Subcutaneous adipose tissue (tissue), 4 donors: ENCODE results near the gene GDNF. TPM values are rescaled to one million over a fixed set of nuclear protein-coding genes. Genes with fewer than 3 reads are reported as not detected.

Source experiments
- total RNA-seq, 4 donors: library from RNA; depleted of rRNA; stranded (reverse); fragments of >200 nt; gene quantifications; one replicate each; pipeline ENCODE4 v1.1.0, GENCODE V29; 2016
- TF ChIP-seq, protein P1 (sequence below): fragments of 450-650 bp; IDR thresholded peaks from one replicate; pipeline ENCODE4 v1.5.1; 2016; ENCODE audit warnings: low read depth, mild to moderate bottlenecking, control low read depth, antibody characterized with exemption, moderate library complexity

GDNF gene
- total RNA-seq, 4 donors from 2014 or later: 0.17 TPM; not detected in 3

DNA sequence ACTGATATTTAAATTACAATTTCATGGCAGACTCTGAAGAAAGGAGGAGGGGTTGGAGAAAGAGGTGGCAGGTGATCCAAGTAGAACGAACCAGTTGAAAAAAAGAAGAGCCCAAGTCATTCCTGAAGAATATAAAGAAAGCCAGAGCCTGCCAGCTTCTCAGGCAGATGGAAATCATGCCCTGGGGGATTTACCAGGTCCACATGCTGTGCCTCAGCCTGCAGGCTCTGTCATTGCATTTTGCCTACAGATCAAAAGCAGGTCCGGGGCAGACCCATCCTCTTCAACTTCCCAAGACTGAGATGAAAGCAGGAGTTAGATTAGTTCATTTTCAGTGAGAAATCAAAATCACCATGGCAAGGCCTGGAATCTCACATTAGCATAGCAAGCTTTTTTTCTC lies 48.5 kb downstream of the GDNF start:
- TF ChIP-seq, protein P1, sequence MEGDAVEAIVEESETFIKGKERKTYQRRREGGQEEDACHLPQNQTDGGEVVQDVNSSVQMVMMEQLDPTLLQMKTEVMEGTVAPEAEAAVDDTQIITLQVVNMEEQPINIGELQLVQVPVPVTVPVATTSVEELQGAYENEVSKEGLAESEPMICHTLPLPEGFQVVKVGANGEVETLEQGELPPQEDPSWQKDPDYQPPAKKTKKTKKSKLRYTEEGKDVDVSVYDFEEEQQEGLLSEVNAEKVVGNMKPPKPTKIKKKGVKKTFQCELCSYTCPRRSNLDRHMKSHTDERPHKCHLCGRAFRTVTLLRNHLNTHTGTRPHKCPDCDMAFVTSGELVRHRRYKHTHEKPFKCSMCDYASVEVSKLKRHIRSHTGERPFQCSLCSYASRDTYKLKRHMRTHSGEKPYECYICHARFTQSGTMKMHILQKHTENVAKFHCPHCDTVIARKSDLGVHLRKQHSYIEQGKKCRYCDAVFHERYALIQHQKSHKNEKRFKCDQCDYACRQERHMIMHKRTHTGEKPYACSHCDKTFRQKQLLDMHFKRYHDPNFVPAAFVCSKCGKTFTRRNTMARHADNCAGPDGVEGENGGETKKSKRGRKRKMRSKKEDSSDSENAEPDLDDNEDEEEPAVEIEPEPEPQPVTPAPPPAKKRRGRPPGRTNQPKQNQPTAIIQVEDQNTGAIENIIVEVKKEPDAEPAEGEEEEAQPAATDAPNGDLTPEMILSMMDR: no peak

DNA sequence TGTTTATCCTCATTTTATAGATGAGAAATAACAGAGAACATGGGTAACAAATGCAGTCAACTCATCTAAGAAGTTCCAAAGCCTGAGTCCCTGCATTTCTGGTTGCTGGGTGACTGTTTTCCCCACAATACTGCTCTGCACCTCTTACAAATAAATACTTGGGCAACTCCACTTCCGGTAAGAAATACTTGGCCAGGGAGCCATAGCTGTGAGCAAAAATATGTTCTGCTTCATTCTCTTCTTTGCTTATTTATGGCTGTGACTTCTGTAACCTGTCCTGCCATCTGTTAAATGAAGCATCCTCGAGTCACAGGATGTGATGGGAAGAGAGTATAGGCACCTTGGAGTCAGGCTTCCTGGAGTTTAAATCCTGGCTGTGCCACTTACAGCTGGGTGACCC lies 49.9 kb downstream of the GDNF start:
- TF ChIP-seq, protein P1: no peak

DNA sequence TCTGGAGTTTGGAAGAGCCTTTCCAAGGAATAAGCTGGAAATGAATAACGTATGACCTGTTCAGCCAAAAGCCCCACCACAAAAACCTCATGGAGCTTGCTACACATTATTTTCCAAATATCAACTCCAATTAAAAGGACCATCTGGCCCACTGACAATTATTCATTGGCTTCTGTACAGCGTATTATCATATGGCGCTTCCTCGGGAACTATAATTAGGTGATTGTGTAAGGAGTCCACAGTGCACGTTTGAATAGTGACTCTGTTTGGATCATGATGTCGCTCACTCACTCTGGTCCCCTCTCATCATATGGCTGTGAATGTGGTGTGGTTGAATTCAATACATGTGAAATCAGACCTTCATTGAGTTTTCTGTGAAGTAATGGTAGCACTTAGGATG lies 52.1 kb downstream of the GDNF start:
- TF ChIP-seq, protein P1: no peak

DNA sequence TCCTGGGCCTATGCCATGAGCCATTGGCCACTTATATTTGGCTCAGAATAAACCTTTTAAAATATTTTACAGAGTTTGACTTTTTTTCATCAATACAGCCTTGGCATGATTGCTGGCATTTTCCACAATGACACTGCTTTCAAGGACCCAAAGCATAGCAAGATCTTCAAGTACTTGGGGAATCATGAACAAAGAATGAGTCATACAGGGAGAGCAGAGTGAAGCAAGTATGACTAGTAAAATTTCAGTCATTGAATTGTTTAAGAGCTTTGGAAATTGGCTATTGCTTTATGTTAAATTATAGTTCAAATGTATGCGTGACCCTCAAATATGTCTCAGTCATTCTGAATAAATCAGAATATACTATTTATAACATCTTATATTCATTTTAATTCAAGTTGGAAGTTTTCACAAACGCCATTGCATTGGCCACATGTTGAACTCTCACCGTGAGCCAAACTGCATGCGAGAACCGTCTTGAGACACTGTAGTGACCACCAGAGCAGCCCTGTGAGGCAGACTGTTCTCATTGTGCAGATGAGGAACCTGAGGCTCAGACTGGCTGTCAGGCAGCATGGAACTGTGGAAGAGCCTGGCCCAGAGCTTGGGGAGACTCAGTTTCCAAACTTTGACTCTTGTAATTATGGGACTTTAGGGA lies 52.9 kb downstream of the GDNF start:
- TF ChIP-seq, protein P1: no peak

DNA sequence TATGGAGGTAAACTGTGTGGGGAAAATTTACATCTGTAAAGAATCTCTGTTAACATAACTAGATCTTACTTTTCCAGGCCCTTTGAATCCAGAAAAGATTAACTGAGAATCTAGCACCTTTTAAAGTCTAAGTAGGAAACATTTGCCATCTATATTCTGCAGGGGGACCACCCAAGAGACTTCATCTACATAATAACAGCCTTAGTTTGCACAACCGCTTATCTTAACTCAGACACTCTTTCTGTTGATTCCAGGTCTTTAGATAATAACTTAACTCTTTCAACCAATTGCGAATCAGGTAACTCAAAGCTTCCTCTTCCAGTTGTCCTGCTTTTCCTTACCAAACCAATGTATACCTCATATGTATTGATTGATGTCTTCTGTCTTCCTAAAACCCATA lies 53.4 kb downstream of the GDNF start:
- TF ChIP-seq, protein P1: no peak

DNA sequence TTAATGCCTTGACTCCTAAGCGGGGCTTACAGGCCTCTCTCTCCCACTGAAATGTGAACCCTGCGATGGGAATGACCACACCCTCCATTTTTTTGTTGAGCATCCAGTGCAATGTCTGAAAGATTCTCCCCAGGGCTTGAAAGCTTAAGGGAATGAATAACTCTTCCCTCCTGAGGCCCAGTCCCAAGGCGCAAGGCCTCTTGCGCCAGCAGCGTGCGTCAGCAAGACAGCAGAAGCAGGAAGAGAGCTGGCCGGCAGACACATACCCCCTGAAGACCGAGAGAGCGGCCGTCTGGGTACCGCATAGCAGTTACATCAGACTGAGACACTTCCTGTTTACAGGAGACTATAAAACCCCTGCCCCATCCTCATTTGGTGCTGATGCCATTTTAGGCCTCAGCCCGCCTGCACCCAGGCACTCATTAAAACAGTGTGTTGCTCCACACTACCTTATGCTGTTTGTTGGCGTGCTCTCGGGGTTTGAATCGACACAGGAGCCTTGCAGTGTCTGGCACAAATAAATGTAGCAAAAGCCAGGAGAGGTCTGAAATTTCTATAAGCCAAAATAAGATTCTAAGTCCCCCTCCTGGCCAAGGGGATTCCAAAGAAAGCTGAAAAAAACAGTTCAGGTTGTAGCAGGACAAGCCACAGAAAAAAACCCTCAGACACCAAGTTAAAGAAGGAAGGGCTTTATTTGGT lies 62.3 kb downstream of the GDNF start:
- TF ChIP-seq, protein P1: no peak

DNA sequence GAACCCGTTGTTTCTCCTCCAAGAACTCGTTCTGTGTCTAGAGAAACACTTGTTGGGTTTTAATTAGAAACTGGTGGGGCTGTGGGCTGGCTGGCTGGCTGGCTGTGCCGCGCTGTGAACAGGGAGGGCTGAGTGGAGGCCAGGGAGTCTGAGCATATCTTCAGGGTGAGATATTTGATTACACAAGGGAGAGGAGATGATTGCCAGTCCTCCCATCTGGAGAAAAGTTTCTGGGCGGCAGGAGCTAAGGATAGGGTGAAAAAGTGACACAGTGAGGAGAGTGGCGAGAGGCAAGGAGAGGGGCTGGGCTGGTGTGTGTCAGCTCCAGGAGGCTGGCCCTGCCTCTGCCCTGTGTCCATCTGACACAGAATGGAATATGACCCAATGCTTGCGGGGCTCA lies 63.0 kb downstream of the GDNF start:
- TF ChIP-seq, protein P1: no peak
